ENCODE data around the gene ARHGEF12.

ARHGEF12 gene

DNA sequence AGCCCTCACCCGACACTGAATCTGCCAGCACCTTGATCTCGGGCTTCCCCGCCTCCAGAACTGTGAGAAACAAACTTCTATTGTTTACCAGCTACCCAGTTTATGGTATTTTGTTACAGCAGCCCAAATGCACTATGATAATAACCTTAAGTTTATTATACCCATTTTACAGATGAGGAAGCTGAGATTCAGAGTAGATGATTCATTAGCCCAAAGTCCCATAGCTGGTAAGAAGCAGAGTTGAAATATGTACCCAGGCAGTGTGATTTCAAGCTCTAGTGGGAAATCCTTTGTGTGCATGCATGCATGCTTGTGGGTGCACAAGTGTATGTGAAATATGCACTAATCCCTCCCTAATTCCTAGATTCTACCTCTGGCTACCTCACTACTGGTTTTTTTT lies 183.3 kb downstream of the ARHGEF12 start:
- DNase-seq (ENCODE audit: low spot score) = no peak

DNA sequence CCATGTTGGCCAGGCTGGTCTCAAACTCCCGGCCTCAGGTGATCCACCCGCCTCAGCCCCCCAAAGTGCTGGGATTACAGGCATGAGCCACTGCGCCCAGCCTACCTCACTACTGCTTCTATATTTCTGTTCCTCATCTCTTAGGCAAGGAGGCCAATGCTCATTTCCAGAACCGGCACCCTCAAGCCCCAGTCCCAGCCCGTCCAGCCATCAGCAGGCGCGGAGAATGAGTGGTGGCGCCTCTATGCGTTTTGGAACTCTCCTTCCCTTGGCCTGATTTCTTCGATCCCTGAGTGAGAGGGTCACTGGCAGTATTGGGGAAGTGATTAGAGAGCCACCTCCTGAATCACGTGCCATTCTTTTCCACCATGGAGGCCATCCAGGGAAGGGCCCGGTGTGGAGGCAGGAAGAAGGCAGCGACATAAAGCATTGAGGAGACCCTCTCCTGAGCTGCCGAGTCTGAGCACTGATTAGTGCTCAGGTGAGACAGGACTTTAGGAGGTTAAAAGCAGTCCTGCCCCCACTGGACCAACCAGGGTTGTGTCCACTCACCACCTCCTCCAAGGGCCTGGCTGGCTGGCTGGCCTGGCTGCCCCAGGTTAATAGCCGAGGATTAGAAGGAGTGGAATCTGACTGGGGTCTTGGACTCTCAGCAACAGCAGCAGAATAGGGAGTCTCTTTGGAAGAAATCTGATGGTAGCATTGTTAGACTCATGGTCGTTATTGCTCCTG lies 184.0 kb downstream of the ARHGEF12 start:
- no peak for DNase-seq (ENCODE audit: low spot score)

DNA sequence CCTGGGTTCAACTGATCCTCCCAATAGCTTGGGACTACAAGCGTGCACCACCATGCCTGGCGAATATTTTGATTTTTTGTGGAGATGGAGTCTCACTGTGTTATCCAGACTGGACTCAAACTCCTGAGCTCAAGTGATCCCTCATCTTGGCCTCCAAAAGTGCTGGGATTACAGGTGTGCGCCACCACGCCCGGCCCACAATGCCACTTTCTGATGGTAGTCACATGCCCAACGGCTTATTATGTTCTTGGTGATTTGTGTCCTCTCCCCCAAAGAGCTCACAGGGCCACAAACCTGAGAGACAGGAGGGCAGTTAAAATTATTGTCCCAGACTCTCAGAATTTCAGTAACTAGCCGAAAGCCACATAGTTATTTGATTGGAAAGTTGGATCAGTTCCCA lies 185.0 kb downstream of the ARHGEF12 start:
- no peak for DNase-seq (ENCODE audit: low spot score)

DNA sequence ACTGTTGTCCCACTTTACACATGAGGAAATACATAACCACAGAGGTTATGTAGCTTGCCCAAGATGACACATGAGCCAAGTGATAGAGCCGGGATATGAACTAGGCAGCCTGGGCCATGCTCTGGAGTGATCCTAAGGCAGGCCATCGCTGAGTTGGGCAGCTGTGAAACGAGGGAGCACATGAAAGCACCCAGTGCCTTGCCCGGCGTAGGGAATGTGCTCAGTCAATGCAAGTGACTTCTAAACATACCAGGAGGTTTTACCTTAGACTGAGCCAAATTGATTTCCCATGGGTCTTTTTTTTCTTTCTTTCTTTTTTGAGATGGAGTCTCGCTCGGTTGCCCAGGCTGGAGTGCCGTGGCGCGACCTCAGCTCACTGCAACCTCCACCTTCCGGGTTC lies 185.8 kb downstream of the ARHGEF12 start:
- no peak for DNase-seq (ENCODE audit: low spot score)

DNA sequence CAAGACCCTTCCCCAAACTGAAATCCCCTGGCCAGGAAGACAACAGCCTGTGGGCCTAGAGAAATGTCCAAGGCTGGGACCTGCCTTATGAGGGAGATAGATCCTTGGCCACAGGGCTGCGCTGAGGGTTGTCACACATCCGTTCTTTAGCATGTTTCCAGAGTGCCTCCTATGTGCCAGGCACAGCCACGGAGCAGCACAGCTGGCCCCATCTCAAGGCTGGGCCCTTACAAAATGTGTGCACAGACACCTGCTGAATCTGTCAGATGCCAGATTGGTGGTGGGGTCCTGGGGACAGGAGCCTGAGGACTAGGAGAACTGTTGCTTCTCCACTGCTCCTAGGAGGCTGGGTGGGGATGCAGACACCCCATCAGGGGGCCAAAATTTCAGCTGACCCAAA lies 186.5 kb downstream of the ARHGEF12 start:
- DNase-seq (ENCODE audit: low spot score) = no peak

DNA sequence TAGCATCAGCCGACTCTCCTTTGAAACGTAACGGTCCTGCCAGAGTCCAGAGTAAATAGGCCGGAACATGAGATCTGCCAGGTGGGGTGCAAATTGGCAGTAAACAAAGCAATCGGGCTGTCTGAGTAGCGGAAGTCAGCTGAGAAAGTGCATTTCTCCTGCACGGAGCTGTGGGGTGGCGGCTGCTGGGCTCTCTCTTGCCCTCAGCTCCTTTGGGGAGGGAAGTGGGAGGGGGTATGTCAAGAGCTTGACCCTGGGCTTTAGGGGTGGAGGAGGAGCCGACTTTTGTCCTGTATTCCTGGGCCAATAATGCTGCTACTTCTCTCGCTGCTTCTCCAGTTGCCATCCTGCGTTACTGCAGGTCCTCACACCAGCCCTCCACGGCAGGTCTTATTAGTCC lies 187.0 kb downstream of the ARHGEF12 start:
- DNase-seq (ENCODE audit: low spot score) = no peak

DNA sequence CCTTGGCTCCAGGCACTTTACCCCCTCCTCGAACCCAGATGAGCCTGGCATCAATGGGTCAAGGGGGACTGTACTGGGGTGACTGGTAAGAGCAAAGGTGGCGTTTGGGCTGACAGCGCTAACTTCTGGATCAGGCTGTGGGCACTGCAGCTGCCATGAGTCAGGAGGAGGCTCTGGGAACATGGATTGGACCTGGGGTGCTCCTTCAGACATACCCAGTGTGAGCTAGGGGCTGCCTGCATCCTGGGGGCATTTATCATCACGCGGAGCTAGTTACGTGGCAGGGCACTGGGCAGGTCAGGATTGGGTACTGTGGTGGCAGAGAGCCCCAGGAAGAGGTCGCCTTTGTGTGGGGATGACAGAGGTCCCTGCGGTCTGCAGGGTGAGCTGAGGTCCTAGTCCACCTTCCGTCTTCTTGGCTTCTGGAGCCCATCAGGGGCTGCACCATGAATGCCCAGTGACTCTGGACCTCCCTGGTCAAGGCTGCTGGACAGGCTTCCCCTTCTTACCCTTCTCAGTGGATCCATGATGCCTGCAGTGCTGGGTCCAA lies 188.4 kb downstream of the ARHGEF12 start:
- no peak for DNase-seq (ENCODE audit: low spot score)

DNA sequence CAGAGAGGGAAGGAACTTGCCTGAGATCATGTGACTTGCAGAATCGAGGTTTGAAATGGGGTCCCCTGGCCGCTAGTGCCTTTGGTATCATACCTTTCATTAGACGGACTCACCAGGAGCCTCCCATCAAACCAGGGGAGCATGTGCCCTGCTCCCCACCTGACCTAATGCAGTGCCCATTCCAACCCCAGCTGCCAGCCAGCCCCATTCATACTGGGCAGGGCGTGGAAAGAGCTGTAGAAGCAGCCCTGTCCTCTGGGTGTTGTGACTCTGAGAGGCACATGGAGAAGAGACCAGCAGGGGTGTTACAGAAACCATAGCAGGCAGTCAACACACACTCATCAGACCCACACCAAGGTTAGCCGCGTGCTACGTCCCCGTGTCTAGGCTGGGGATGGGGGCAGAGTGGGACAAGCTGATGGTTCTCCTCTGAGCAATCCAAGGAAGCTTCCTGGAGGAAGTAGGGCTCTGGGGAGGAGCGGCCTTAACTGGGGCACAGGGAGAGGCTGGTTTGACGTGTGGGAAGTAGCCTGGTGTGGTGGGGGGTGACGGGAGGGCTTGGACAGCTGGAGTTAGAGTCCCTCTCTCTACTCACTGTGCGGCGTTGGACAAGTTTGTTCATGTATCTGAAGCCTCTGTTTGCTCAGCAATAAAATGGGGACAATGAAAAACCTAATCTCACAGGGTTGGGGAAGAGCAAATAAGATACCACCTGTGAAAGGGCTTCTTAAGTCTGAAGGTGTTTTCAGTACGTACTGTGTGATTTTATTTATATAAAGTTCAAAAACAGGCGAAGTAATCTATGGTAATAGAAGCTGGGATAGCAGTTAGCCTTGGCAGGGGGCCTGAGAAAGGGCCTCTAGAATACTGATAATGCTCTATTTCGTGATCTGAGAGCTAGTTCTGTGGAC lies 189.3 kb downstream of the ARHGEF12 start:
- DNase-seq (ENCODE audit: low spot score) = no peak

DNA sequence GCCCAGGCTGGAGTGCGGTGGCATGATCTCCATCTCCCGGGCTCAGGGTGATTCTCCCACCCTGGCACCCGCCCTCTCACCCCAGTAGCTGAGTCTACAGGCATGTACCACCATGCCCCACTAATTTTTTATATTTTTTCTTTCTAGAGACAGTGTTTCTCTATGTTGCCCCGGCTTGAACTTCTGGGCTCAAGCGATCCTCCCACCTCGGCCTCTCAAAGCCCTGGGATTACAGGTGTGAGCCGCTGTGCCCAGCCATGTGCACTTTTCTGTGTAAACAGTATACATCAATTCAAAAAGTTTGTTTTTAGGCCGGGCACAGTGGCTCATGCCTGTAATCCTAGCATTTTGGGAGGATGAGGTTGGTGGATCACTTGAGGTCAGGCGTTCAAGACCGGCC lies 190.0 kb downstream of the ARHGEF12 start:
- DNase-seq (ENCODE audit: low spot score) = no peak

DNA sequence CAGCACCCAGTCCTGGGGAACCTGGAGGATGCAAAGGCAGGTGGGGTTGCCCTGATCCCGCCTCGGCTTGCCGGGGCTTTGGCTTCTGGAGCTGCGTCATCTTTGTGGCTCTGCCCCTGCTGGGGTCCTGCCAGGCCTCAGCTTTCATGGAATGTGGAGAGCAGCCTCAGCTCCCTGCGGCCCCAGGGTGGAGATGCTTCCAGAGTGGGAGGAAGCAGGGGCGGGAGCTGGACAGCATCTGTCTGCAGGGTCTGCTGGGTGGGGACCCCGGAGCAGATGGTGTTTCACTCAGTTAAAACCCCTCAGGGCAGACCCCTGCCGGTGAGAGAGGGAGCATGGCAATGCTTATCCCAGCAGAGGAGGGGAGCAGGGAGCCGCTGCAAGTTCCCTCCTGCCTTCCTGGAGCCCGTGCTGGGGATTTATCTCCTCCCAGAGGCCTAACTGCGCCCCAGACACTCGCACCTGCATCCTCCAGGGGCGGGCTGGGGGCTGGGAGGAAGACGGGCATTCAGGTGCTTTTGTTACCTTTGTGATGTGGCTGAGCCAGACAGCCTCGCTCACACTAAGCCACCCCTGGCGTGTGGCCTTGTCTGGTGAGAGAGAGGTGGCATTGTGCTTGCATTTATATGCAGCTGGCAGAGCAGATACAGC lies 191.0 kb downstream of the ARHGEF12 start:
- no peak for DNase-seq (ENCODE audit: low spot score)

DNA sequence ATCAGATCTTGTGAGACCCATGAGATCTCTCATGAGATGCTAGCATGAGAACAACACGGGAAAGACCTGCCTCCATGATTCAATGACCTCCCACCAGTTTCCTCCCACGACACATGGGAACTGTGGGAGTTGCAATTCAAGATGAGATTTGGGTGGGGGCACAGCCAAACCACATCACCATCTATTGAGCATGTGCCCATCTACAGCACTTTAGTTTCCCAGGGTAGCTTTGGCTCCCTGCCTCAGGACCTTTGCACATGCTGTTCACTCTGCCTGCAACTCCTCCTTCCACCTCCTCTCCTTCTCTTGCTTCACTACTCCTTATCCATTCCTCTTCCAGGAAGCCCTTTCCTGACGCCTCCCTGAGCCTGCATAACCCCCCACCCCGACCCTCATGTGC lies 192.5 kb downstream of the ARHGEF12 start:
- DNase-seq (ENCODE audit: low spot score) = no peak

DNA sequence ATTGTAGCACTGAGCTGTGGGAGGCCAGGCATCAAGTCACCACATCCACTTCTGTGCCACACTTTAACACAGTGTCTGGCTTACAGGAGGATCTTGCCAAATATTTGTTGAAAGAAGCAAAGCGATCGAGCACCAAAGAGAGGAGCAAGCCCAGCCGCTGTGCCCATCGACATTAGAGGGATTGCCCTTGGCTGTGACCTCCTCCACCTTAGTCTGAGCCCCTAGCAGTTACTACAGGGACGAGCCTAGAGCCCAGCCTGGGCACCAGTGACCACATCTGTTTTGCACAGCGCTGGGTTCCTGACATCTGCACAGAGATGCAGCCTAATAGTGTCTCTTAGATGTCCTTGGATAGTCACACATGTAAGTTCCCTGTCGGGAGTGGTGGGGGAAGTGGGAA lies 193.0 kb downstream of the ARHGEF12 start:
- DNase-seq (ENCODE audit: low spot score) = no peak

DNA sequence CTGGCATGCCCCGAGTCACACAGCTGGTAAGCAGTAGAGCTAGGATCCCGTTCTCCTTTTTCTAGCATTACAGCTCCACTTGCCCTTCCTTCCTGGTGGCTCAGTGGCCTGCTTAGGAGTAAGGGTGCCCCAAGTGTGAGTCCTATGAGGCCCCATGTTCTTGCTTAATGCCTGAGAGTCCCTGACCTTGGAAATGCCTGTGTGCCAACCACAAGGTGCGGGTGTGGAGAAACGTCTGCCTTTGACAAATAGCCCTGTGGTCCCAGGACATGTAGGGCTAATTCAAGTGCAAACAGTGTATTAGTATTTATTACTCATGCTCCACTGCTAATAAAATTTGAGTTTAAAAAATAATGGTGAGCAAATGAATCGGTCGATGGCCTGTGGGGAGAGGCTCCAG lies 193.7 kb downstream of the ARHGEF12 start:
- no peak for DNase-seq (ENCODE audit: low spot score)

DNA sequence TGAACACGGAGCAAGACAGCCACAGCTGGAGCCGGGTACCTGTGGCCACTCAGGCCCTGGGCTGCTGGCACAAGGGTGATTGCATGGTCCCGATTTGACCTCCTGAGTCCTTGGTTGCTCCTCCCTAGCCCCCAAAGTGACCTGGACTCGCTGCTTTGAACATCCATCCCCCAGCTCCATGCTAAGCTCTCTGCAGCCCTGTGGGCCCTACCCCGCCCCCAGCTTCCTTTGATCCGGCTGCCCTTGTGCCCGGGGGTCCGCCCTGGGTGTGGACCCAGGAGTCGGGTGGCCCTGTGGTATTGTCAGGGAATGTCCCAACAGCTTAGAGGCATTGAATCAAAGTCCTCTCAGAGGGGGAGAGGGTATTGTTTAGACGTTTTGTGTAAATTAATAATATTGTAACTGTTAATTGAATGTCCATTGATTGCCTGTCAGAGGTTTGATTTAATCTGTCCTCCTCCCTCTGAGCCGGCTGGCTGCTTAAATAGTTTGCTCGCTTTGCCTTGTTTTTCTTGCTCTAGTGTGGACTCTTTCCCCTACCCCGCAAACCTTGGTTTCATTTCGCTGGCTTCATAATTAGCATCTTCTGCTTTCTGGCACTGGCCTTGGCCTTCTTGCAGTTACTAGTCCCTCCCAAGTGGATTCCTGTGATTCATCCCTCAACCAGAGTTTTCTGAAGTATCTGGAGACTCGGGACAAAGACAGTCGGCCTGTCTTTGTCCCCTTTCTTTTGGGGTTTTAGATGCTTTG lies 196.0 kb downstream of the ARHGEF12 start:
- no peak for DNase-seq (ENCODE audit: low spot score)

DNA sequence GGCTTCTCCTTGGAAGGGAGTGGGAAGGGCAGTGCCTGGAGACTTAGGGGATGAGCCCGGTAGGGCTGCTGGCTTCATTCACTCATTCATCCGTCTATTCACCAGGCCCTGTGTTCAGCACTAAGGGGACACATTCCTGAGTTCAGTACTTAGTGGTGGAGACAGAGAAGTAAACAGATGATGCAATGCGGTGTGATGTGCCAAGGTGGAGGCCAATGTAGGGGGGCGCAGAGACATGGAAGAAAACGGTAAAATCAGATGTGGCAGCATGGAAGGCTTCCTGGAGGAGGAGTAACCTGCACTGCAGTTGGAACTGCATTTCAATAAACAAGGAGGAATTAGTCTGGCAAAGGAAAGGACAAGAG lies 196.6 kb downstream of the ARHGEF12 start:
- no peak for DNase-seq (ENCODE audit: low spot score)

DNA sequence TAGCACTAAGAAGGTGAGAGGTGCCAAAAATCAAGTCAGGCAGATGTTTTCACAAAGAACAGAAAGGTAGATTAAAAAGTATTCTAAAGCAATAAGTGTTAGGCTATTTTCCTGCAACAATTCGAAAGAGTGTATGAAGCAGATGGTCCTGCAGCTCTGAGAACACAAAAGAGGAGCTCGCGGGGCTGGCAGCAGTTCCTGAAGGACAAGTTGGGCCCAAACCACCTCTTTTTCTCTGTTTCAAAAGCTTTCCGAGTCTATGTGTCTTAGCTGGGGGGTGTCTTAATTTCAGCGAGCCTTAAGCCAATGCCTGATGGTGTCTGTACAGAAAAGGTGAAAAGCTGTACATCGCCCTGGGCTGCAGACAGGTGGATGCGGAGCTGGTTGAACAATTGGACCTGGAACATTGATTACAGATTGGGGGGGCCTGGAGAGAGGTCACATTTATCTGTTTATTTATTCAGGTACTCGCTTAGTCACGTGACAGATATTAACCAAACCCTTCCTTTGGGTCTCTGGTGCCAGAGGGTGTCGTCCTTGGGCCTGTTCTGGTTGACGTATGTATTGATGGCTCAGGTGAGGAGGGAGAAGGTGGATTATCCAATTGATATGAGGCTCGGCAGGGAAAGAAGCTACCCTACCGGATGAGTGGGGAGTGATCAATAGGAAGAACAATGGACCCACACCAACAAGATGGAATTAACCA lies 200.0 kb downstream of the ARHGEF12 start:
- no peak for DNase-seq (ENCODE audit: low spot score)

DNA sequence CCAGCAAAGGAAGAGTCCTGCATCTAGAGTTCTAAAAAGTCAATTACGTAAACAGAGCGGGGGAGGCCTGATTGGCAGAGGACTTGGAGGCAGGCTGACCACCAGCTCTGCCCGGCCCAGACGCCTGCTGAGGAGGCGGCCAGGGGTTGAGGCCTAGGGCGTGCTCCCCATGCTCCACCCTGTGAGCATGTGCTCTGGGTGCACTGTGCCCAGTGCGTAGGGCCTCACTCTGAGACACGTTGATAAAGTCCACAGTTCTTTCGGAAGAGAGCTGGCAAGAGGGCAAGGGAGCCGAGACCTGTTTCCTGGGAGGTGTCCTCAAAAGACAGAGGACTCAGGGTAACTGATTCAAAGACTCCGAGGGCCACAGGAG lies 200.6 kb downstream of the ARHGEF12 start:
- no peak for DNase-seq (ENCODE audit: low spot score)

DNA sequence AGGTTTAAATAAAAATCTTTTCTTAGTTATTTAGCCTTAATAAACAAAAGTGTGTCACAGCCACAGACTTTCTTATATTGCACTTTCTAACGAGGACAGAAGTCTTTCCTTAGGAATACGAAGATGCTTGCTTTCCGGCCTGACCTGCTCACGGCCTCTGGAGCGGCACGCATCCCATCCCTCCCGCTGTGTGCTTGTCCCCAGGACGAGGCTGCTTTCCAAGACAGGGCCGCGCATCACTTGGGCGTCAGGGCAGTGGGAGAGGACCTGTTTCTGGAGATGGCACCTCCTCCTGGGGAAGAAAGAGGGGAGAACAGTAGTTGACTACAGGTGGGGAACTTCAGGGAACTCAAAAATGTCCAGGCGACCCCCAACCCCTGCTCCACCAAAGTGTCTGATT lies 201.8 kb downstream of the ARHGEF12 start:
- no peak for DNase-seq (ENCODE audit: low spot score)

DNA sequence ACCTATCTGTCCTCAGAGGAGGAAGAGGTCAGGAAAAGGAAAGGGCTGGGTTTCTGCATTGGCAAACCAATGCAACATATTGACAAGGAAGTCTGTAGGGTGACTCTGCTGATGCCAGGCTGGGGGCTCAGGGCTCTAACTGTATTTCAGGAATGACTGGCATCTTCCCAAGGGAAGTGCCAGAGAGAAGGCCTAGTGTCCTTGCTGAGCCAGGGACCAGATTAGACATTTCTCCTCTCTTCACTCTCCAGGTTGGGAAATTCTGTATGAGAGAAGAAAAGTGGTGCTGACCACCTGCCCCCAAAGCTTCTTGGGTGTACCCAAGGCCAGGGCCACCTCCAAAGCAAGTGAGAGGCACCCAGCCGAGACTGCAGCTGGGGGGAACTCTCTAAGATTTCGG lies 202.5 kb downstream of the ARHGEF12 start:
- no peak for DNase-seq (ENCODE audit: low spot score)

All from germinal center (tissue), 1 donor.